ENCODE measurements around the gene TTBK2. TPM values are rescaled to one million over a fixed set of nuclear protein-coding genes. Genes with fewer than 3 reads are reported as not detected.

The TTBK2 gene
- total and polyA plus RNA-seq, 2 donors (not counting 3 experiments of a cell fraction or from before 2014, with no cell fraction given): 4.4 to 17.1 TPM

DNA sequence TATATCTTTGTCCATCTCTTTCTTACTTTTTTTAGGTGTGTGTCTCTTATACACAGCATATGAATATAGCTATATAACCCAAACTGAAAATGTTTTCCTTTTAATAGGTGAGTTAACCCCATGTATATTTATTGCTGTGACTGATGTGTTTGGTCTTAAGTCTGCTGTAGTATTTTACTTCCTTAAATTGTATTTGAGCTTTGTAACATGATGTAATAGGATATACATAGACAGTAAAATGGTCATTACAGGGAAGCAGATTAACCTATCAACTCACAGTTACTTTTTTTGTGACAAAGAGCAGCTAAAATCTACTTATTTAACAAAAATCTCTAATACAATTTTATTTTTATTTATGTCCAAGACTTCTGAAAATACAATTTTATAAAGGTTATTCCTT is 131.9 kb downstream of the TTBK2 start:
- ChIA-PET CTCF (interaction anchor here (1.0 kb wide), 1 partner anchor 23 kb away, joined by 3 read pairs; no protein-coding TSS in a partner anchor), POLR2A (no interaction called here)
- Histone ChIP-seq H3K27ac (ENCODE audit: insufficient read depth, low read depth, low read length) (no peak overlapping the region), H3K27me3 (ENCODE audit: control insufficient read depth in 2 of 2, insufficient read depth in 2 of 2, low read length in 2 of 2) (no peaks in the 10 kb centered on the region), H3K9me3 (replicated peaks; ENCODE audit: control insufficient read depth, insufficient read depth, low read length) (no peaks in the 10 kb centered on the region), H3K79me2 (ENCODE audit: control insufficient read depth, insufficient read depth, low read length) (no peaks in the 10 kb centered on the region), H3K9ac (replicated peaks; ENCODE audit: extremely low read depth, insufficient read depth, low read length) (no peak overlapping the region), H3K4me2 (ENCODE audit: insufficient read depth, low read length) (no peak overlapping the region), H3K4me1 (ENCODE audit: control insufficient read depth, extremely low read depth, insufficient read depth, low read length) (no peaks in the 10 kb centered on the region), H2AFZ (ENCODE audit: low read depth, low read length) (no peak overlapping the region), H4K20me1 (replicated peaks; ENCODE audit: control insufficient read depth, extremely low read depth, insufficient read depth, low read length) (no peaks in the 10 kb centered on the region), H3K9me1 (replicated peaks; ENCODE audit: control insufficient read depth, extremely low read depth, insufficient read depth, low read length) (no peaks in the 10 kb centered on the region), H3K36me3 (ENCODE audit: control insufficient read depth in 2 of 2, extremely low read depth in 1 of 2, insufficient read depth in 2 of 2, low read length in 2 of 2) (no peaks in the 10 kb centered on the region), H3K4me3 (replicated peaks in 1 of 3; ENCODE audit: insufficient read depth in 1 of 3, low read depth in 1 of 3, low read length in 3 of 3) (no peak overlapping the region)
- TF ChIP-seq POLR2AphosphoS5 (IDR thresholded peaks at IDR 0.05; ENCODE audit: insufficient read depth, low read depth, low read length) (no peak), POLR2A (IDR thresholded peaks at IDR 0.05; ENCODE audit: low read depth, low read length) (no peak), JUN (IDR thresholded peaks at IDR 0.05; ENCODE audit: borderline replicate concordance, insufficient read depth, insufficient read length, low read depth) (no peak), EZH2 (IDR thresholded peaks at IDR 0.05; ENCODE audit: borderline replicate concordance, low read depth, low read length, severe bottlenecking) (no peak), GATA2 (IDR thresholded peaks at IDR 0.05; ENCODE audit: insufficient read depth, insufficient read length, low read depth, low read length) (no peak), MYC (IDR thresholded peaks at IDR 0.05; ENCODE audit: low read depth, low read length) (no peak), FOS (IDR thresholded peaks at IDR 0.05; ENCODE audit: borderline replicate concordance, insufficient read depth, low read length) (no peak), MAX (IDR thresholded peaks at IDR 0.05; ENCODE audit: insufficient read depth, insufficient read length) (no peak)
- TF ChIP-seq, protein P1, sequence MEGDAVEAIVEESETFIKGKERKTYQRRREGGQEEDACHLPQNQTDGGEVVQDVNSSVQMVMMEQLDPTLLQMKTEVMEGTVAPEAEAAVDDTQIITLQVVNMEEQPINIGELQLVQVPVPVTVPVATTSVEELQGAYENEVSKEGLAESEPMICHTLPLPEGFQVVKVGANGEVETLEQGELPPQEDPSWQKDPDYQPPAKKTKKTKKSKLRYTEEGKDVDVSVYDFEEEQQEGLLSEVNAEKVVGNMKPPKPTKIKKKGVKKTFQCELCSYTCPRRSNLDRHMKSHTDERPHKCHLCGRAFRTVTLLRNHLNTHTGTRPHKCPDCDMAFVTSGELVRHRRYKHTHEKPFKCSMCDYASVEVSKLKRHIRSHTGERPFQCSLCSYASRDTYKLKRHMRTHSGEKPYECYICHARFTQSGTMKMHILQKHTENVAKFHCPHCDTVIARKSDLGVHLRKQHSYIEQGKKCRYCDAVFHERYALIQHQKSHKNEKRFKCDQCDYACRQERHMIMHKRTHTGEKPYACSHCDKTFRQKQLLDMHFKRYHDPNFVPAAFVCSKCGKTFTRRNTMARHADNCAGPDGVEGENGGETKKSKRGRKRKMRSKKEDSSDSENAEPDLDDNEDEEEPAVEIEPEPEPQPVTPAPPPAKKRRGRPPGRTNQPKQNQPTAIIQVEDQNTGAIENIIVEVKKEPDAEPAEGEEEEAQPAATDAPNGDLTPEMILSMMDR (IDR thresholded peaks at IDR 0.05; ENCODE audit: extremely low read depth in 1 of 2, insufficient read depth in 1 of 2, low read depth in 1 of 2, low read length in 2 of 2): no peak
- no peak for DNase-seq (ENCODE audit: low read depth, low spot score)
- dilution Hi-C loops (cut with MboI; ENCODE audit: extremely low pct_ligation_motif_present, low sequenced_read_pairs) (no loop called here), intact Hi-C loops (cut with micrococcal nuclease) (no loop called here)
- BruUV-seq (replicated peaks): no TSS peak
- no peak for FAIRE-seq
